ENCODE measurements around the gene HAAO. TPM values are rescaled to one million over a fixed set of nuclear protein-coding genes. Genes with fewer than 3 reads are reported as not detected.

Gene HAAO
- total RNA-seq, 1 donor from 2014 or later, result 11.4 TPM

- Mint-ChIP-seq H3K27me3 (no peaks in the 10 kb centered on the region), H3K9me3 (no peaks in the 10 kb centered on the region), H3K36me3 (ENCODE audit: low read depth) (peaks cover 6% of the 10 kb centered on the region), H3K4me1 (peaks cover 26% of the 10 kb centered on the region), H3K27ac (no peak overlapping the region), H3K4me3 (peak overlapping the region; percentile 62)
- DNase-seq (no peak), ATAC-seq (ENCODE audit: low read depth) (no peak)
- CTCF ChIA-PET, result interaction anchor here (3.7 kb wide), 1 partner anchor 16 kb away, joined by 18 read pairs; no protein-coding TSS in a partner anchor
- TF ChIP-seq CTCF (IDR thresholded peaks at IDR 0.05), result no peak
- intact Hi-C loops (cut with micrococcal nuclease), result loop anchor here (5.0 kb wide), 2 partner anchors 151 to 971 kb away; no protein-coding TSS in a partner anchor
- POLR2A ChIA-PET, result interaction anchor here (0.6 to 1.1 kb wide), 3 partner anchors 21 to 213 kb away, joined by 4 to 6 read pairs (median 5); no protein-coding TSS in a partner anchor
Measured at GRCh38 chr2:42812899-42813479, 20.6 kb upstream of the HAAO start.

- intact Hi-C loops (cut with micrococcal nuclease), result loop anchor here (1.0 to 5.0 kb wide), 10 partner anchors 16 to 969 kb away; partner anchors contain the start of genes COX7A2L, HAAO, THADA and ZFP36L2
- Mint-ChIP-seq H3K4me3 (peak overlapping the region; percentile 94), H3K36me3 (ENCODE audit: low read depth) (peaks cover 6% of the 10 kb centered on the region), H3K27ac (peak overlapping the region; percentile 99), H3K27me3 (no peaks in the 10 kb centered on the region), H3K4me1 (peaks cover 26% of the 10 kb centered on the region), H3K9me3 (no peaks in the 10 kb centered on the region)
- TF ChIP-seq CTCF (IDR thresholded peaks at IDR 0.05), result no peak
- DNase-seq, result no peak
- CTCF ChIA-PET, result interaction anchor here (1.0 to 2.1 kb wide), 7 partner anchors 14 to 148 kb away, joined by 3 to 11 read pairs (median 4); partner anchors contain the start of gene HAAO
- ATAC-seq (ENCODE audit: low read depth), result peak; percentile 7
- POLR2A ChIA-PET, result interaction anchor here (0.5 to 4.2 kb wide), 27 partner anchors 8 to 1551 kb away, joined by 3 to 146 read pairs (median 4); partner anchors contain the start of genes CAMKMT, HAAO, PREPL and THADA
Measured at GRCh38 chr2:42810971-42811811, 18.8 kb upstream of the HAAO start.

GRCh38 chr2:42810121-42810970 is 18.0 kb upstream of the HAAO start:
- Mint-ChIP-seq H3K27me3 (no peaks in the 10 kb centered on the region), H3K4me3 (peak overlapping the region; percentile 94), H3K36me3 (ENCODE audit: low read depth) (peaks cover 6% of the 10 kb centered on the region), H3K27ac (peak overlapping the region; percentile 99), H3K9me3 (no peaks in the 10 kb centered on the region), H3K4me1 (peaks cover 26% of the 10 kb centered on the region)
- intact Hi-C loops (cut with micrococcal nuclease), result loop anchor here (1.0 to 5.0 kb wide), 9 partner anchors 17 to 968 kb away; partner anchors contain the start of genes COX7A2L, HAAO, THADA and ZFP36L2
- ATAC-seq (ENCODE audit: low read depth) (peak; percentile 79), DNase-seq (peak; percentile 96)
- POLR2A ChIA-PET, result interaction anchor here (0.5 to 4.2 kb wide), 29 partner anchors 9 to 1551 kb away, joined by 3 to 146 read pairs (median 4); partner anchors contain the start of genes CAMKMT, HAAO, PREPL and THADA
- CTCF ChIA-PET, result interaction anchor here (1.0 to 2.1 kb wide), 8 partner anchors 13 to 767 kb away, joined by 3 to 11 read pairs (median 4); partner anchors contain the start of gene HAAO
- no peak for TF ChIP-seq CTCF (IDR thresholded peaks at IDR 0.05)

- Mint-ChIP-seq H3K4me3 (peak overlapping the region; percentile 80), H3K27ac (peak overlapping the region; percentile 84), H3K27me3 (no peaks in the 10 kb centered on the region), H3K9me3 (no peaks in the 10 kb centered on the region), H3K4me1 (peaks cover 26% of the 10 kb centered on the region), H3K36me3 (ENCODE audit: low read depth) (peaks cover 6% of the 10 kb centered on the region)
- TF ChIP-seq CTCF (IDR thresholded peaks at IDR 0.05), result no peak
- intact Hi-C loops (cut with micrococcal nuclease), result loop anchor here (1.0 to 5.0 kb wide), 9 partner anchors 17 to 967 kb away; partner anchors contain the start of genes COX7A2L, HAAO, THADA and ZFP36L2
- DNase-seq (peak; percentile 90), ATAC-seq (ENCODE audit: low read depth) (no peak)
- ChIA-PET CTCF (interaction anchor here (1.0 to 2.1 kb wide), 4 partner anchors 15 to 767 kb away, joined by 3 to 9 read pairs (median 4); no protein-coding TSS in a partner anchor), POLR2A (interaction anchor here (0.6 to 4.2 kb wide), 17 partner anchors 9 to 887 kb away, joined by 3 to 146 read pairs (median 4); partner anchors contain the start of genes HAAO, THADA and ZFP36L2)
Measured at GRCh38 chr2:42809819-42810120, 17.4 kb upstream of the HAAO start.

Measured in activated B cell treated with CpG ODN at 0.5 μM for 24 hours (primary cell).